Kidney epithelial cell (primary cell): ENCODE data around the gene GSTM2. TPM values are rescaled to one million over a fixed set of nuclear protein-coding genes. Genes with fewer than 3 reads are reported as not detected.

ENCODE experiments used
- DNase-seq: peaks from one replicate; pipeline ENCODE4 v3.0.0-alpha.2; 2010; ENCODE audit warnings: low read depth
- H3K27me3 ChIP-seq: 2 replicates; pipeline ENCODE4 v1.6.0; 2011; ENCODE audit warnings: low read length; ENCODE audit not compliant: control insufficient read depth, insufficient read depth
- H3K36me3 ChIP-seq: 2 replicates; pipeline ENCODE4 v1.5.1; 2011; ENCODE audit warnings: low read length; ENCODE audit not compliant: control insufficient read depth, insufficient read depth
- H3K4me3 ChIP-seq: 2 replicates; pipeline ENCODE4 v1.5.1; 2011; ENCODE audit warnings: low read depth, mild to moderate bottlenecking, control low read depth, low read length
- total RNA-seq: library from RNA; depleted of rRNA; stranded (reverse); fragments of >200 nt; gene quantifications from 2 replicates; pipeline ENCODE4 v1.2.3, GENCODE V29; 2015
- TF ChIP-seq, protein P1 (sequence below): IDR thresholded peaks from 2 replicates; pipeline ENCODE4 v1.5.1; 2011; ENCODE audit warnings: mild to moderate bottlenecking, moderate library complexity, low read length, control low read depth, inconsistent platforms; ENCODE audit not compliant: insufficient read depth, poor library complexity, severe bottlenecking

Gene GSTM2
- 3.8 and 5.0 TPM in 2 replicates for total RNA-seq

DNA sequence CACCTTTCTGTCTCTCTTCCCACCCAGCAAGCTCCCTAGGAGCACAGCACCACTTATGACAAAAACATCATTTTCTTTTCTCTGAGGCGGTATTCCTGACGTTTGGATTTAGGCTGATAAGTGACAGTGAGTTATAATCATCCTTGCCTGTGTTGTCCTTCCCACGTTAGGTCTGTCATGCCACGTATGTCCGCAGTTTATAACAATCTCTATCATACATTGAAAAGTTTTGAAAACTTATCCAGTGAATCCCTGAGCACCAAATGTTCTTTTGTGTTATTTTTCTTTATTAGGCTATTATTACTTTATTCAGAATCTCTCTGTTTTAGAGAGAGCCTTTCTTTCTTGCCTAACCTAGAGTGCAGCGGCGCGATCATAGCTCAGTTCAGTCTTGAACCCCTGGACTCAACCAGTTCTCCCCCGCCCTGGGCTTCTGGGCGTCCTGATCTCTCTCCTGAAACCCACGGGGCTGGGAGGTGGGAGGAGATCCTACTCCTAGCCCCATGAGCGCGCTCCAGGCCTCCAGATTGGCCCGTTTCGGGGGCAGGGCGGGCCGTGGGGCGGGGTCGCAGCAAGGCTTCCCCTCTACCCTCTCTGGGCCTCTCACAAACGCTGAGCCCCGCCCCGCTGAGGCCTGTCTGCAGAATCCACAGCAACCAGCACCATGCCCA, at the start of gene GSTM2:
Gene GSTM2 (plus strand): TSS at position 606 of the 671 bp plus-strand sequence. CDS start 59 bp downstream, at position 665.
- H3K27me3 ChIP-seq = no peaks in the 10 kb centered on the region
- peak; percentile 35 for DNase-seq
- no peaks in the 10 kb centered on the region for H3K36me3 ChIP-seq
- TF ChIP-seq, protein P1, sequence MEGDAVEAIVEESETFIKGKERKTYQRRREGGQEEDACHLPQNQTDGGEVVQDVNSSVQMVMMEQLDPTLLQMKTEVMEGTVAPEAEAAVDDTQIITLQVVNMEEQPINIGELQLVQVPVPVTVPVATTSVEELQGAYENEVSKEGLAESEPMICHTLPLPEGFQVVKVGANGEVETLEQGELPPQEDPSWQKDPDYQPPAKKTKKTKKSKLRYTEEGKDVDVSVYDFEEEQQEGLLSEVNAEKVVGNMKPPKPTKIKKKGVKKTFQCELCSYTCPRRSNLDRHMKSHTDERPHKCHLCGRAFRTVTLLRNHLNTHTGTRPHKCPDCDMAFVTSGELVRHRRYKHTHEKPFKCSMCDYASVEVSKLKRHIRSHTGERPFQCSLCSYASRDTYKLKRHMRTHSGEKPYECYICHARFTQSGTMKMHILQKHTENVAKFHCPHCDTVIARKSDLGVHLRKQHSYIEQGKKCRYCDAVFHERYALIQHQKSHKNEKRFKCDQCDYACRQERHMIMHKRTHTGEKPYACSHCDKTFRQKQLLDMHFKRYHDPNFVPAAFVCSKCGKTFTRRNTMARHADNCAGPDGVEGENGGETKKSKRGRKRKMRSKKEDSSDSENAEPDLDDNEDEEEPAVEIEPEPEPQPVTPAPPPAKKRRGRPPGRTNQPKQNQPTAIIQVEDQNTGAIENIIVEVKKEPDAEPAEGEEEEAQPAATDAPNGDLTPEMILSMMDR = no peak
- H3K4me3 ChIP-seq = peak within 1 kb of the TSS; percentile 44

DNA sequence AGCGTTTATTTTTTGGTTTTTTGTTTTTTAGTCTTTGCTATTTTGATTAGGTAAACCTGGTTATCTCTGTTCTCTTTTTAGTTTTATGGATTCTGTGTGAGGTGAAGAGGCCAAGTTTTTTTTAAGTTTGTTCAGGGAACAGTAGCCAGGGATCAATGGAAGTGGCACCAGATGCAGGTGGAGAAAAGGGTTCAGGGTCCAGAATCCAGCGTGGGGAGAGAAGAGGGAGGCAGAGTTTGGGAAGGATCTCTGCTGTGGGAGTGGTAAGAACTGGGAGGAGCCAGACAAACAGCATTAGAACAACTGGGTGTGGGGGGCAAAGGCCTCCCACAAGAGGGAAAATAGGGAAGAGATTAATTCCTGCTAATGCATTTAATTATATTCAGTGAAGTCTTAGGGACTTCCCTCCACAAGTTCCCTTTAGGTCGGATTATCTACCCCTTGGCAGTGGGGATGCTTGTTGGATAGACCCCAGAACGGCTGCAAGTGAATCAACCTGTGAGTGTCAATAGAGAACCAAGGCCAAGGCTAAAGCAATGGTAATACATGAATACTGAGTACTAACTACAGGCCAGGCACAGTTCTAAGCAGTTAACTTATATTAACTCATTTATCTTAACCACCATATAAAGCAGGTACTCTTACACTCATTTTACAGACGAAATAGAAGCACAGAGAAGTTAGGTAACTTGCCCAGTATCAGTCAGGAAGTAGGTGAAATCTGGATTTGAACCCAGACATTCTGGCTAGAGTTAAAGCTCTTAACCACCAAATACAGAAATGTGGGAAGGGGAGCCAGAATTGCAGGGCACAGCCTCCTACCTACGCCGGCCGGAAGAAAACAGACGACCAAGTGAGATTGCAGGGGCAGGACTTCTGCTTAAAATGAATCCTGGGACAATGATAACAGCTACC, 48.9 kb upstream of the GSTM2 start:
- DNase-seq = no peak
- TF ChIP-seq, protein P1 = no peak
- Histone ChIP-seq H3K4me3 (peak overlapping the region; percentile 96), H3K36me3 (no peaks in the 10 kb centered on the region), H3K27me3 (no peaks in the 10 kb centered on the region)

DNA sequence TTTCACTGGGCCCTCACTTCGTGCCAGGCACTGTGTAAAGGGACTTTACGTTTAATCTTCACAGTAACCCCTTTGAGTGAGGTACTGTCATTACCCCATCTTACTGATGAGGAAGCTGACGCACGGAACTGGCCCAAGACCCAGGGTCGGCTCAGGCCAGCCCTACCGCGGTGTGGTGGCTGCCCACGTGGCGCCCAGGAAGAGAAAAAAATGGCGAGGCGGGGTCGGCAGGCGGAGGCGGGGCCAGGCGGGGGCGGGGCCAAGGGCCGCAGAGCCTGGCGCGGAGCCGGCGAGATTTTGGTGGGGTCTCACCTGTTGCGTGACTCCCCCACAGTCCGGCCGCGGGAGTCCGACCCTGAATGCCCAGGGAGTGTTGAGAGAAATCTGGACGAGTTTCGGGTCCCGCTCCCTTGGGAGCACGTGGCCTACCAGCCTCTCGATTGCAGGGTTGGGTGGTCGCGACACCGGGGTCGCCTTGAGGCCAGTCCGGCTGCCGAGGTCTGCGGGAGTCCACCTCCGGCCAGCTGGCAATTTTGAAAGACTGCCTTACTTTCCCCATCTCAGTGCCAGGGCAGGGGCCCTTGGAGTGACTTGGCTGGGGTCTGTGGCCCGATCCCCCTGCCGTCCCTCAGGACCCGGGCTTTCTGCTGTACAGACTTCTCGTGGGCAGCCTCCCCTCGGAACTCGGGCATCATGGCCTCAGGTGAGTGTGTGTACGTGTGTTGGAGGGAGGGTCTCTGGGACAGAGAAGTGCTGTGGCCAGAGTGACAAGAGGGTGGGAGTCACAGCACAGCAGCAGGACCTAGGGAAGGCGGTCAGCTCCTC, 48.1 kb upstream of the GSTM2 start, which contains the start of the genes AMPD2 and GNAT2:
Gene AMPD2 (plus strand): TSS at position 262 of the 825 bp plus-strand sequence. CDS start 1,339 bp downstream, outside the sequence.
Gene GNAT2 (minus strand): TSS at position 41 of the 825 bp plus-strand sequence. CDS start 6,746 bp downstream, outside the sequence.
- TF ChIP-seq, protein P1 = no peak
- Histone ChIP-seq H3K36me3 (no peaks in the 10 kb centered on the region), H3K27me3 (no peaks in the 10 kb centered on the region), H3K4me3 (peak within 1 kb of the TSS; percentile 96)
- no peak for DNase-seq

DNA sequence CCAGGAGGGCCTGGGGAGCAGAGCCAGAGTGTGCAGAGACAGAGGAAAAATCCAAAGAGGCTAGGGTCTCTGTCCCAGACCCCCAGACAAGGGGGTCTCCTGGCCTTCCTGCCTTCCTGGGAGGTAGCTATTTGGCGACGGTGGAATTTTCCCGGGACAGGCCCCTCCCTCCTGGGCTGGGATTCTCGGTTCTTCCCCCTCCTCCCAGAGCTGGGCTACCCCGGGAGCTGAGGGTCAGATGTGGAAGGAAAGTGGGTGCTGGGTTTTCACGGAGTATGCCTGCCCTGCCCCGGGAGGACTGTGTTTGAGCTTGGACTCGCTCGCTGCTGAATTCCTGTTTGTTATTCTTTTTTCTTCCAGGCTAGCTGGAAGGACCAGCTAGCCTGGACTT, 47.5 kb upstream of the GSTM2 start:
- H3K4me3 ChIP-seq = peak overlapping the region; percentile 96
- no peaks in the 10 kb centered on the region for H3K36me3 ChIP-seq
- no peaks in the 10 kb centered on the region for H3K27me3 ChIP-seq
- TF ChIP-seq, protein P1 = no peak
- DNase-seq = no peak

DNA sequence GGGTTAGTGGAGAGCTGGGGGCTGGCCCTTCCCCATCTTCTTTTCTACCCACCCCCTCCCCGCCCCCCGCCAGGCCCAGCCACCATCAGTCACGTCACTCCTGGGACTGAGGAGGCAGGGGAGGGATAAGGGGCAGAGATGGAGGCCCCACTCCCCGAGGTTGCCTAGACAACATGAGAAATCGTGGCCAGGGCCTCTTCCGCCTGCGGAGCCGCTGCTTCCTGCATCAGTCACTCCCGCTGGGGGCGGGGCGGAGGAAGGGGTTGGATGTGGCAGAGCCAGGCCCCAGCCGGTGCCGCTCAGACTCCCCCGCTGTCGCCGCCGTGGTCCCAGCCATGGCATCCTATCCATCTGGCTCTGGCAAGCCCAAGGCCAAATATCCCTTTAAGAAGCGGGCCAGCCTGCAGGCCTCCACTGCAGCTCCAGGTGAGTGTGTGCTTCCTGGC, 47.0 kb upstream of the GSTM2 start:
- peak overlapping the region; percentile 96 for H3K4me3 ChIP-seq
- H3K27me3 ChIP-seq = no peaks in the 10 kb centered on the region
- TF ChIP-seq, protein P1 = no peak
- peak; percentile 78 for DNase-seq
- no peaks in the 10 kb centered on the region for H3K36me3 ChIP-seq
